Pancreas (tissue), 10 donors: ENCODE measurements around the gene CNR2. TPM values are rescaled to one million over a fixed set of nuclear protein-coding genes. Genes with fewer than 3 reads are reported as not detected.

Source experiments
- ATAC-seq, 4 donors: fragments of 200-7000 bp; cut with Tn5 transposase; one replicate each; pipeline versions ENCODE4 v1.8.0 to v1.9.1; 2020; ENCODE audit warnings: mild to moderate bottlenecking in 4 of 4, moderate library complexity in 4 of 4
- DNase-seq, 6 donors: peaks; one replicate each; pipeline ENCODE4 v3.0.0-alpha.2; 2020
- FAIRE-seq: peaks from 2 replicates; lab custom pipeline; 2012; peaks lifted over from hg19 to GRCh38; lab: Jason Lieb, UNC
- H3K27ac ChIP-seq, 4 donors: fragments of 200-600 bp; sonication (generic); 1 replicate in 3 of 4; 2 replicates in 1 of 4; pipeline versions ENCODE4 v1.5.0 to v1.8.0; 2020
- H3K27me3 ChIP-seq, 4 donors: fragments of 200-600 bp; one replicate each; pipeline ENCODE4 v1.8.0; 2021
- H3K36me3 ChIP-seq, 3 donors: fragments of 200-600 bp; sonication (generic) in 1 of 3; one replicate each; pipeline versions ENCODE4 v1.5.0 to v1.8.0; 2020 to 2021
- H3K4me1 ChIP-seq, 3 donors: fragments of 200-600 bp; one replicate each; pipeline ENCODE4 v1.8.0; 2021
- H3K4me3 ChIP-seq, 4 donors: fragments of 200-600 bp; sonication (generic) in 2 of 4; one replicate each; pipeline versions ENCODE4 v1.5.0 to v1.8.0; 2020 to 2021
- H3K9me3 ChIP-seq, 4 donors: fragments of 200-600 bp; one replicate each; pipeline ENCODE4 v1.8.0; 2021
- WGBS, 2 donors: extraction: QIAGEN DNeasy Blood & Tissue Kit; methylation state at CpG; one replicate each; pipeline ENCODE4 v1.1.7; 2013; 5-methylcytosine and 5-hydroxymethylcytosine counted together
- intact Hi-C, 3 donors: fragments of 100-400 bp; cut with DNase I; formaldehyde crosslinking; loops; one replicate each; pipeline versions ENCODE4 v1.11.1 to v1.14.2; 2022
- polyA plus RNA-seq, 2 donors: library from polyadenylated mRNA; stranded (reverse); fragments of 200-250 nt; gene quantifications; one replicate each; pipeline ENCODE4 v1.2.3, GENCODE V29; 2013
- total RNA-seq, 6 donors: library from RNA; stranded (reverse); fragmentation: NEBNext Ultra II Directional in 4 of 6; extraction: Animal tissue kit (Norgen Biotek cat#: 25700) in 4 of 6; gene quantifications; one replicate each; pipeline versions ENCODE4 v1.2.1 to v1.2.4, GENCODE V29; 2021 to 2023
- TF ChIP-seq, protein P1 (sequence below), 4 donors: fragments of 200-600 bp; sonication (generic) in 3 of 4; IDR thresholded peaks; one replicate each; pipeline versions ENCODE4 v1.5.0 to v1.8.0; 2021; ENCODE audit warnings: antibody characterized with exemption in 4 of 4
- donor health status: healthy with polysubstance abuse.
- donor health status: DM: no; HTN: no; CAD: no; lungs with moderate emphysema.
- donor health status: DM: no; HTN: no; CAD: no.
- donor health status: control.
- donor health status: control.
- donor health status: Bipolar disorder and iron deficiency.
- donor health status: DM: yes; HTN: yes; CAD: no.
- donor health status: DM: no; HTN: no; CAD: no.
- donor health status: DM: no; HTN: no; CAD: no.
- donor health status: DM: yes; HTN: yes; CAD: no.

The CNR2 gene
- total and polyA plus RNA-seq, 8 donors, result not detected

DNA sequence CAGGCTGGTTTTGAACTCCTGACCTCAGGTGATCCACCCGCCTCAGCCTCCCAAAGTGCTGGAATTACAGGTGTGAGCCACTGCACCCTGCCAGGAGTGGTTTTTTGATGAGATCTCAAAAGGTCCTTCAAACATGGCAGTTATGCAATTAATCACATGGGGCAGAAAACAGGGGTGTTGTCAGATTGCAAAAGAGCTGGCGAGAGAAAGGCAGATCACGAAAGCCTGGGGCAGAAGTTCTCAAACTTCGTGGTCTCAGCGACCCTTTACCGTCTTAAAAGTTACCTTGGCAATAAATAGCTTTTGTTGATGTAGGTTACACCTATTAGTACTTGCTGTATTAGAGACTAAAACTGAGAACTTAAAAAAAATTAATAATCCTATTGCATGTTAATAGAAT lies 16.1 kb downstream of the CNR2 start:
- no peaks in the 10 kb centered on the region for H3K9me3 ChIP-seq
- no peaks in the 10 kb centered on the region for H3K27me3 ChIP-seq
- 73 to 81% methylated on average over 6 of the region's 6 CpGs for WGBS, 2 donors
- H3K36me3 ChIP-seq, result no peaks in the 10 kb centered on the region
- H3K4me3 ChIP-seq, result no peak overlapping the region
- FAIRE-seq (no peak), DNase-seq (no peak), ATAC-seq (no peak)
- intact Hi-C loops, result no loop called here
- H3K27ac ChIP-seq, result no peak overlapping the region
- no peaks in the 10 kb centered on the region for H3K4me1 ChIP-seq
- TF ChIP-seq, protein P1, sequence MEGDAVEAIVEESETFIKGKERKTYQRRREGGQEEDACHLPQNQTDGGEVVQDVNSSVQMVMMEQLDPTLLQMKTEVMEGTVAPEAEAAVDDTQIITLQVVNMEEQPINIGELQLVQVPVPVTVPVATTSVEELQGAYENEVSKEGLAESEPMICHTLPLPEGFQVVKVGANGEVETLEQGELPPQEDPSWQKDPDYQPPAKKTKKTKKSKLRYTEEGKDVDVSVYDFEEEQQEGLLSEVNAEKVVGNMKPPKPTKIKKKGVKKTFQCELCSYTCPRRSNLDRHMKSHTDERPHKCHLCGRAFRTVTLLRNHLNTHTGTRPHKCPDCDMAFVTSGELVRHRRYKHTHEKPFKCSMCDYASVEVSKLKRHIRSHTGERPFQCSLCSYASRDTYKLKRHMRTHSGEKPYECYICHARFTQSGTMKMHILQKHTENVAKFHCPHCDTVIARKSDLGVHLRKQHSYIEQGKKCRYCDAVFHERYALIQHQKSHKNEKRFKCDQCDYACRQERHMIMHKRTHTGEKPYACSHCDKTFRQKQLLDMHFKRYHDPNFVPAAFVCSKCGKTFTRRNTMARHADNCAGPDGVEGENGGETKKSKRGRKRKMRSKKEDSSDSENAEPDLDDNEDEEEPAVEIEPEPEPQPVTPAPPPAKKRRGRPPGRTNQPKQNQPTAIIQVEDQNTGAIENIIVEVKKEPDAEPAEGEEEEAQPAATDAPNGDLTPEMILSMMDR (IDR thresholded peaks at IDR 0.05), result no peak

GRCh38 chr1:23896491-23896890 lies 16.7 kb downstream of the CNR2 start:
- FAIRE-seq, result no peak

GRCh38 chr1:23895993-23896392 lies 17.2 kb downstream of the CNR2 start:
- Histone ChIP-seq H3K4me1 (no peaks in the 10 kb centered on the region), H3K4me3 (no peak overlapping the region), H3K27me3 (no peaks in the 10 kb centered on the region), H3K27ac (no peak overlapping the region), H3K36me3 (no peaks in the 10 kb centered on the region), H3K9me3 (no peaks in the 10 kb centered on the region)
- TF ChIP-seq, protein P1 (IDR thresholded peaks at IDR 0.05), result no peak
- ATAC-seq (no peak), DNase-seq (no peak), FAIRE-seq (no peak)
- 65 to 76% methylated on average over 4 of the region's 4 CpGs for WGBS, 2 donors
- intact Hi-C loops, result no loop called here

More at GRCh38 chr1:23896491-23896890, 16.7 kb downstream of the CNR2 start:
- WGBS, 2 donors, result 48 to 60% methylated on average over 3 of the region's 3 CpGs
- TF ChIP-seq, protein P1 (IDR thresholded peaks at IDR 0.05), result no peak
- intact Hi-C loops, result no loop called here
- Histone ChIP-seq H3K27ac (no peak overlapping the region), H3K27me3 (no peaks in the 10 kb centered on the region), H3K4me3 (no peak overlapping the region), H3K4me1 (no peaks in the 10 kb centered on the region), H3K9me3 (no peaks in the 10 kb centered on the region), H3K36me3 (no peaks in the 10 kb centered on the region)
- no peak for DNase-seq
- ATAC-seq, result no peak

GRCh38 chr1:23895082-23895481 lies 18.1 kb downstream of the CNR2 start:
- Histone ChIP-seq H3K9me3 (no peaks in the 10 kb centered on the region), H3K4me3 (no peak overlapping the region), H3K27ac (no peak overlapping the region), H3K4me1 (no peaks in the 10 kb centered on the region), H3K27me3 (no peaks in the 10 kb centered on the region), H3K36me3 (no peaks in the 10 kb centered on the region)
- FAIRE-seq, result no peak
- 83 to 87% methylated on average over 5 of the region's 5 CpGs for WGBS, 2 donors
- no peak for DNase-seq
- peak in 2 of 4 donors; percentile 20 to 47 for ATAC-seq
- intact Hi-C loops, result no loop called here
- TF ChIP-seq, protein P1 (IDR thresholded peaks at IDR 0.05), result no peak

DNA sequence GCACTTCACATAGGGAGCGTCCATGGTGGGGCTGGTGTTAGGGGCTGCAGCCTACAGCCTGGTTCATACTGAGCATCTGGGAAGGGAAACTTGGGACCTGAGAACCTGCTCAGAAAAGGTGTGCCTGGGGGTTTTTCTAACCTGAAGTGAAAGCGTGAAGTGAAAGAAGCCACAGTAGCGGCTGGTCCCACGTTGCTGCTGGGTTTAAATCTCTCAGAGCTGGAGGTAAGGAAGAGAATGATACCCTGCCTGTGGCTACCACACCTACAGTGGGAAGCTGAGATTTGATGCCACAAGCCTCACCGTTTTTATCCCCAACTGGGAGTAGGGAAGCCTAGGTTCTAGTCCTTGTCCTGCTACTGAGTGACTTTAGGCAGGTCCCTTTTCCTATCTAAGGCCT lies 24.1 kb downstream of the CNR2 start:
- DNase-seq, result no peak
- intact Hi-C loops, result no loop called here
- 85% methylated on average over 5 of the region's 5 CpGs for WGBS, 2 donors
- no peak for FAIRE-seq
- no peaks in the 10 kb centered on the region for H3K9me3 ChIP-seq
- TF ChIP-seq, protein P1 (IDR thresholded peaks at IDR 0.05), result no peak
- H3K4me1 ChIP-seq, result no peaks in the 10 kb centered on the region
- no peak overlapping the region for H3K4me3 ChIP-seq
- no peaks in the 10 kb centered on the region for H3K36me3 ChIP-seq
- no peak overlapping the region for H3K27ac ChIP-seq
- no peaks in the 10 kb centered on the region for H3K27me3 ChIP-seq
- no peak for ATAC-seq
